SK-N-SH treated with all-trans-retinoic acid at 6 μM for 48 hours (cell line): ENCODE results near the gene RANBP1.

Source experiments
- ATAC-seq: fragments of 200-7000 bp; cut with Tn5 transposase; 3 replicates; pipeline ENCODE4 v1.9.1; 2020; ENCODE audit warnings: mild to moderate bottlenecking, moderate library complexity
- ARNTL ChIP-seq: fragments of 450-650 bp; formaldehyde crosslinking; IDR thresholded peaks from 2 replicates; pipeline ENCODE4 v1.5.0; 2020; ENCODE audit warnings: low read depth, mild to moderate bottlenecking, moderate library complexity, borderline replicate concordance
- BACH2 ChIP-seq: fragments of 250-450 bp; sonication (Bioruptor Pico); IDR thresholded peaks from 2 replicates; pipeline ENCODE4 v1.9.0; 2021; ENCODE audit warnings: mild to moderate bottlenecking, borderline replicate concordance
- CREB5 ChIP-seq: fragments of 250-450 bp; sonication (Bioruptor Pico); IDR thresholded peaks from 2 replicates; pipeline ENCODE4 v1.5.1; 2020; ENCODE audit warnings: low read depth, mild to moderate bottlenecking, moderate library complexity
- CSDC2 ChIP-seq: fragments of 250-450 bp; sonication (Bioruptor Pico); IDR thresholded peaks from 2 replicates; pipeline ENCODE4 v1.5.0; 2020; ENCODE audit warnings: mild to moderate bottlenecking, moderate library complexity
- CSRNP3 ChIP-seq: fragments of 250-450 bp; sonication (Bioruptor Pico); IDR thresholded peaks from 2 replicates; pipeline ENCODE4 v1.5.1; 2021; ENCODE audit warnings: mild to moderate bottlenecking, moderate library complexity
- ESRRG ChIP-seq: fragments of 250-450 bp; sonication (Bioruptor Pico); IDR thresholded peaks from 2 replicates; pipeline ENCODE4 v1.6.1; 2021; ENCODE audit warnings: mild to moderate bottlenecking
- GLIS3 ChIP-seq: fragments of 250-450 bp; sonication (Bioruptor Pico); IDR thresholded peaks from 2 replicates; pipeline ENCODE4 v1.5.0; 2020; ENCODE audit warnings: mild to moderate bottlenecking, moderate library complexity
- ISL1 ChIP-seq: fragments of 250-450 bp; sonication (Bioruptor Pico); IDR thresholded peaks from 2 replicates; pipeline ENCODE4 v2.1.2; 2022; ENCODE audit warnings: mild to moderate bottlenecking, moderate library complexity
- OSR1 ChIP-seq: fragments of 250-450 bp; sonication (Bioruptor Pico); IDR thresholded peaks from 2 replicates; pipeline ENCODE4 v1.8.0; 2022; ENCODE audit warnings: moderate library complexity, mild to moderate bottlenecking, inconsistent platforms
- PATZ1 ChIP-seq: fragments of 250-450 bp; sonication (Bioruptor Pico); IDR thresholded peaks from 2 replicates; pipeline ENCODE4 v1.8.0; 2020; ENCODE audit warnings: mild to moderate bottlenecking, moderate library complexity, borderline replicate concordance
- POU6F1 ChIP-seq: fragments of 250-450 bp; sonication (Bioruptor Pico); IDR thresholded peaks from 2 replicates; pipeline ENCODE4 v1.8.0; 2021; ENCODE audit warnings: low read depth, mild to moderate bottlenecking, moderate library complexity, borderline replicate concordance
- PPARA ChIP-seq: fragments of 250-450 bp; sonication (Bioruptor Pico); IDR thresholded peaks from 2 replicates; pipeline ENCODE4 v1.5.0; 2020; ENCODE audit warnings: mild to moderate bottlenecking, borderline replicate concordance
- RARB ChIP-seq: fragments of 250-450 bp; sonication (Bioruptor Pico); IDR thresholded peaks from 2 replicates; pipeline ENCODE4 v1.8.0; 2021; ENCODE audit warnings: mild to moderate bottlenecking, moderate library complexity
- TCF4 ChIP-seq: fragments of 250-450 bp; sonication (Bioruptor Pico); IDR thresholded peaks from 2 replicates; pipeline ENCODE4 v1.8.0; 2021; ENCODE audit warnings: mild to moderate bottlenecking, moderate library complexity, borderline replicate concordance
- TSHZ2 ChIP-seq: fragments of 250-450 bp; sonication (Bioruptor Pico); IDR thresholded peaks from 2 replicates; pipeline ENCODE4 v1.5.0; 2020; ENCODE audit warnings: mild to moderate bottlenecking, moderate library complexity
- ZC3H10 ChIP-seq: fragments of 250-450 bp; sonication (Bioruptor Pico); IDR thresholded peaks from 2 replicates; pipeline ENCODE4 v1.5.1; 2021; ENCODE audit warnings: mild to moderate bottlenecking, moderate library complexity
- ZFP3 ChIP-seq: fragments of 250-450 bp; sonication (Bioruptor Pico); IDR thresholded peaks from 2 replicates; pipeline ENCODE4 v1.5.0; 2020; ENCODE audit warnings: mild to moderate bottlenecking, moderate library complexity
- ZFP30 ChIP-seq: fragments of 450-650 bp; formaldehyde crosslinking; IDR thresholded peaks from 2 replicates; pipeline ENCODE4 v1.5.0; 2022; ENCODE audit warnings: mild to moderate bottlenecking, moderate library complexity
- ZNF565 ChIP-seq: fragments of 450-650 bp; formaldehyde crosslinking; conservative IDR thresholded peaks from 2 replicates; pipeline ENCODE4 v1.5.0; 2020; ENCODE audit warnings: low read depth, mild to moderate bottlenecking, moderate library complexity
- ZNF70 ChIP-seq: fragments of 450-650 bp; formaldehyde crosslinking; IDR thresholded peaks from 2 replicates; pipeline ENCODE4 v1.5.0; 2020; ENCODE audit warnings: mild to moderate bottlenecking, moderate library complexity
- ZNF8 ChIP-seq: fragments of 450-650 bp; formaldehyde crosslinking; IDR thresholded peaks from 2 replicates; pipeline ENCODE4 v1.5.0; 2020; ENCODE audit warnings: mild to moderate bottlenecking, moderate library complexity

RANBP1 gene

GRCh38 chr22:20125201-20126174, 9.6 kb downstream of the RANBP1 start (continued):
- TF ChIP-seq TCF4 (CRISPR knock-in tag) (no peak), CREB5 (CRISPR knock-in tag) (no peak), PATZ1 (CRISPR knock-in tag) (no peak), PPARA (no peak)

- no peak for ATAC-seq
- TF ChIP-seq ZNF565 = no peak
- TF ChIP-seq CSDC2 (CRISPR knock-in tag) = no peak
- no peak for TF ChIP-seq GLIS3 (CRISPR knock-in tag)
- TF ChIP-seq CREB5 (CRISPR knock-in tag) = no peak
- TF ChIP-seq ZC3H10 (CRISPR knock-in tag) = no peak
- TF ChIP-seq ARNTL (CRISPR knock-in tag) = no peak
- TF ChIP-seq ZFP30 (CRISPR knock-in tag) = no peak
- TF ChIP-seq TSHZ2 (CRISPR knock-in tag) = no peak
- TF ChIP-seq ESRRG (CRISPR knock-in tag) = no peak
- no peak for TF ChIP-seq PPARA
- TF ChIP-seq ZNF70 (CRISPR knock-in tag) = no peak
- TF ChIP-seq BACH2 = no peak
- TF ChIP-seq ISL1 = no peak
- no peak for TF ChIP-seq POU6F1 (CRISPR knock-in tag)
These were observed 10.6 kb downstream of the RANBP1 start for GRCh38 chr22:20126284-20127029.

GRCh38 chr22:20127318-20127868, 11.5 kb downstream of the RANBP1 start:
- TF ChIP-seq CSDC2 (CRISPR knock-in tag) = no peak
- TF ChIP-seq TCF4 (CRISPR knock-in tag) = no peak
- TF ChIP-seq ZFP3 = no peak
- no peak for TF ChIP-seq OSR1
- no peak for TF ChIP-seq CSRNP3 (CRISPR knock-in tag)
- no peak for TF ChIP-seq RARB (CRISPR knock-in tag)
- TF ChIP-seq ZNF8 (CRISPR knock-in tag) = no peak
- TF ChIP-seq TSHZ2 (CRISPR knock-in tag) = no peak
- TF ChIP-seq GLIS3 (CRISPR knock-in tag) = no peak
- no peak for TF ChIP-seq ZNF70 (CRISPR knock-in tag)
- no peak for TF ChIP-seq ISL1
- TF ChIP-seq ZC3H10 (CRISPR knock-in tag) = no peak
- no peak for ATAC-seq
